CD14-positive monocyte (primary cell): ENCODE data around the gene CDH23. TPM values are rescaled to one million over a fixed set of nuclear protein-coding genes. Genes with fewer than 3 reads are reported as not detected.

Source experiments
- DNase-seq, 3 donors: peaks; one replicate each; pipeline ENCODE4 v3.0.0-alpha.2; 2011 to 2022
- H2AFZ ChIP-seq: 2 replicates; pipeline ENCODE4 v1.6.0; 2012; ENCODE audit warnings: mild to moderate bottlenecking, low read depth, low read length, inconsistent platforms; ENCODE audit not compliant: insufficient read depth, poor library complexity, severe bottlenecking
- H3K27ac ChIP-seq, 2 donors: 1 replicate in 1 of 2; 2 replicates in 1 of 2; pipeline ENCODE4 v1.5.1; 2012 to 2013; ENCODE audit warnings: low read length in 2 of 2, control low read depth in 1 of 2, inconsistent platforms in 1 of 2, low read depth in 1 of 2, mild to moderate bottlenecking in 1 of 2
- H3K27me3 ChIP-seq, 2 donors: one replicate each; pipeline versions ENCODE4 v1.6.0 to v1.6.1; 2011 to 2013; ENCODE audit warnings: low read length in 2 of 2; ENCODE audit not compliant: control insufficient read depth in 2 of 2, insufficient read depth in 2 of 2
- H3K36me3 ChIP-seq, 2 donors: replicated peaks in 1 of 2; 1 replicate in 1 of 2; 2 replicates in 1 of 2; pipeline versions ENCODE4 v1.5.1 to v1.6.1; 2012 to 2013; ENCODE audit warnings: low read length in 2 of 2, control low read depth in 1 of 2, inconsistent platforms in 1 of 2, mild to moderate bottlenecking in 1 of 2; ENCODE audit not compliant: insufficient read depth in 2 of 2, control insufficient read depth in 1 of 2
- H3K4me1 ChIP-seq, 2 donors: 1 replicate in 1 of 2; 2 replicates in 1 of 2; pipeline versions ENCODE4 v1.5.1 to v1.6.1; 2012 to 2013; ENCODE audit warnings: low read length in 2 of 2, control low read depth in 1 of 2, inconsistent platforms in 1 of 2, mild to moderate bottlenecking in 1 of 2, moderate library complexity in 1 of 2; ENCODE audit not compliant: insufficient read depth in 2 of 2, control insufficient read depth in 1 of 2
- H3K4me2 ChIP-seq: replicated peaks from 2 replicates; pipeline ENCODE3; 2012; ENCODE audit warnings: low read length, moderate library complexity, mild to moderate bottlenecking; ENCODE audit not compliant: poor library complexity, severe bottlenecking; ENCODE audit errors: extremely low read depth
- H3K4me3 ChIP-seq, 3 experiments: fragments of 200-600 bp in 1 of 3; sonication (generic) in 1 of 3; replicated peaks in 1 of 3; 1 replicate in 2 of 3; 2 replicates in 1 of 3; pipeline ENCODE4 v1.5.1; 2011 to 2013; ENCODE audit warnings: low read length in 3 of 3, mild to moderate bottlenecking in 3 of 3, control low read depth in 2 of 3, low read depth in 2 of 3, inconsistent platforms in 1 of 3, moderate library complexity in 1 of 3
- H3K79me2 ChIP-seq: 2 replicates; pipeline ENCODE4 v1.6.0; 2012; ENCODE audit warnings: mild to moderate bottlenecking, control low read depth, inconsistent platforms, low read length, moderate library complexity; ENCODE audit not compliant: insufficient read depth
- H3K9ac ChIP-seq: 2 replicates; pipeline ENCODE4 v1.6.0; 2017; ENCODE audit warnings: low read length, mild to moderate bottlenecking; ENCODE audit not compliant: insufficient read depth, poor library complexity, severe bottlenecking
- H3K9me3 ChIP-seq, 2 donors: replicated peaks in 1 of 2; 1 replicate in 1 of 2; 2 replicates in 1 of 2; pipeline versions ENCODE4 v1.5.1 to v1.6.1; 2012 to 2013; ENCODE audit warnings: low read length in 2 of 2, control low read depth in 1 of 2; ENCODE audit not compliant: control insufficient read depth in 1 of 2, insufficient read depth in 1 of 2
- H4K20me1 ChIP-seq: 2 replicates; pipeline ENCODE4 v1.6.0; 2012; ENCODE audit warnings: mild to moderate bottlenecking, low read length, control low read depth, moderate library complexity; ENCODE audit not compliant: insufficient read depth
- H3K27ac Mint-ChIP-seq, 7 donors: one replicate each; pipeline ENCODE4 v1.8.0; 2020; ENCODE audit warnings: mild to moderate bottlenecking in 7 of 7, mixed read lengths in 7 of 7, moderate library complexity in 6 of 7, inconsistent platforms in 2 of 7
- H3K27me3 Mint-ChIP-seq, 3 donors: one replicate each; pipeline ENCODE4 v1.8.0; 2021 to 2022; ENCODE audit warnings: low read depth in 3 of 3, mild to moderate bottlenecking in 3 of 3, mixed read lengths in 3 of 3, moderate library complexity in 3 of 3, inconsistent platforms in 1 of 3
- H3K36me3 Mint-ChIP-seq, 2 donors: one replicate each; pipeline ENCODE4 v1.8.0; 2020; ENCODE audit warnings: mixed read lengths in 2 of 2, inconsistent platforms in 1 of 2, mild to moderate bottlenecking in 1 of 2
- H3K4me1 Mint-ChIP-seq: one replicate; pipeline ENCODE4 v1.8.0; 2020; ENCODE audit warnings: mild to moderate bottlenecking, mixed read lengths
- H3K4me3 Mint-ChIP-seq, 2 donors: one replicate each; pipeline ENCODE4 v1.8.0; 2020; ENCODE audit warnings: mild to moderate bottlenecking in 2 of 2, mixed read lengths in 2 of 2, moderate library complexity in 1 of 2
- H3K9me3 Mint-ChIP-seq, 7 donors: one replicate each; pipeline ENCODE4 v1.8.0; 2020 to 2022; ENCODE audit warnings: mixed read lengths in 7 of 7, mild to moderate bottlenecking in 6 of 7, moderate library complexity in 6 of 7, inconsistent platforms in 2 of 7
- CTCF ChIP-seq: fragments of 200-600 bp; IDR thresholded peaks from one replicate; pipeline ENCODE4 v1.8.0; 2022; ENCODE audit warnings: antibody characterized with exemption, mild to moderate bottlenecking
- WGBS: methylation state at CpG from one replicate; pipeline ENCODE4 v1.1.5; 2013; ENCODE audit warnings: missing lambda C conversion rate; ENCODE audit not compliant: insufficient coverage; 5-methylcytosine and 5-hydroxymethylcytosine counted together
- intact Hi-C, 2 donors: fragments of 100-400 bp; cut with micrococcal nuclease; formaldehyde crosslinking; loops; one replicate each; pipeline versions ENCODE4 v1.15.0 to v1.15.1; 2023
- polyA plus RNA-seq, 3 donors: library from polyadenylated mRNA; depleted of rRNA in 1 of 3; unstranded in 2 of 3; stranded (reverse) in 1 of 3; fragments of 300-500 nt in 2 of 3; fragments of >200 nt in 1 of 3; fragmentation: Illumina TruSeq in 2 of 3; gene quantifications; 1 replicate in 2 of 3; 2 replicates in 1 of 3; pipeline ENCODE4 v1.2.3, GENCODE V29; 2012 to 2021

Gene CDH23
- polyA plus RNA-seq, 3 donors, result 8.2 to 36.2 (median 10.5) TPM

- Histone ChIP-seq H3K4me1 (peaks cover 9 to 19% of the 10 kb centered on the region in 2 donors), H4K20me1 (no peaks in the 10 kb centered on the region), H3K9ac (no peak overlapping the region), H3K4me2 (no peak overlapping the region), H3K27ac (no peak overlapping the region), H3K79me2 (no peaks in the 10 kb centered on the region), H3K36me3 (no peaks in the 10 kb centered on the region), H3K27me3 (peaks cover 18 to 30% of the 10 kb centered on the region in 2 donors), H3K9me3 (peaks cover 0 to 8% of the 10 kb centered on the region in 2 donors), H3K4me3 (no peak overlapping the region), H2AFZ (no peak overlapping the region)
- peaks cover 0 to 13% (median 1%) of the 10 kb centered on the region in 7 donors for H3K9me3 Mint-ChIP-seq
- no peak for TF ChIP-seq CTCF
- peaks cover 2 to 10% of the 10 kb centered on the region in 2 donors for H3K36me3 Mint-ChIP-seq
- peak overlapping the region in 1 of 2 donors; percentile 12 for H3K4me3 Mint-ChIP-seq
- intact Hi-C loops, result loop anchor here in 1 of 2 donors (5.0 kb wide), 1 partner anchor 314 kb away; no protein-coding TSS in a partner anchor
- peaks cover 17% of the 10 kb centered on the region for H3K4me1 Mint-ChIP-seq
- peak overlapping the region in 1 of 7 donors; percentile 15 for H3K27ac Mint-ChIP-seq
- H3K27me3 Mint-ChIP-seq, result peaks cover 36 to 47% (median 43%) of the 10 kb centered on the region in 3 donors
- DNase-seq, result no peak
- 98% methylated on average over 13 of the region's 16 CpGs for WGBS
Measured at GRCh38 chr10:71392791-71393781, 3.6 kb upstream of the CDH23 start.

- no peak for DNase-seq
- Histone ChIP-seq H2AFZ (no peak overlapping the region), H3K4me2 (no peak overlapping the region), H3K27me3 (peaks cover 25 to 39% of the 10 kb centered on the region in 2 donors), H3K79me2 (no peaks in the 10 kb centered on the region), H3K9me3 (peaks cover 0 to 11% of the 10 kb centered on the region in 2 donors), H3K27ac (no peak overlapping the region), H3K9ac (no peak overlapping the region), H3K4me1 (peaks cover 10 to 22% of the 10 kb centered on the region in 2 donors), H4K20me1 (no peaks in the 10 kb centered on the region), H3K4me3 (no peak overlapping the region), H3K36me3 (no peaks in the 10 kb centered on the region)
- WGBS, result 100% methylated on average over 6 of the region's 8 CpGs
- no peak for TF ChIP-seq CTCF
- Mint-ChIP-seq H3K9me3 (peaks cover 0 to 22% (median 3%) of the 10 kb centered on the region in 7 donors), H3K36me3 (peaks cover 5 to 12% of the 10 kb centered on the region in 2 donors), H3K27me3 (peaks cover 44 to 56% (median 52%) of the 10 kb centered on the region in 3 donors), H3K27ac (peak overlapping the region in 1 of 7 donors; percentile 15), H3K4me1 (peaks cover 21% of the 10 kb centered on the region), H3K4me3 (peak overlapping the region in 1 of 2 donors; percentile 28)
- intact Hi-C loops, result loop anchor here in 1 of 2 donors (5.0 kb wide), 1 partner anchor 313 kb away; no protein-coding TSS in a partner anchor
Measured at GRCh38 chr10:71393841-71394475, 2.8 kb upstream of the CDH23 start.
